ENCODE results near the gene FUT7. TPM values are rescaled to one million over a fixed set of nuclear protein-coding genes. Genes with fewer than 3 reads are reported as not detected.

FUT7 gene
- total RNA-seq, 4 donors from 2014 or later, result 0.20 TPM; not detected in 3

DNA sequence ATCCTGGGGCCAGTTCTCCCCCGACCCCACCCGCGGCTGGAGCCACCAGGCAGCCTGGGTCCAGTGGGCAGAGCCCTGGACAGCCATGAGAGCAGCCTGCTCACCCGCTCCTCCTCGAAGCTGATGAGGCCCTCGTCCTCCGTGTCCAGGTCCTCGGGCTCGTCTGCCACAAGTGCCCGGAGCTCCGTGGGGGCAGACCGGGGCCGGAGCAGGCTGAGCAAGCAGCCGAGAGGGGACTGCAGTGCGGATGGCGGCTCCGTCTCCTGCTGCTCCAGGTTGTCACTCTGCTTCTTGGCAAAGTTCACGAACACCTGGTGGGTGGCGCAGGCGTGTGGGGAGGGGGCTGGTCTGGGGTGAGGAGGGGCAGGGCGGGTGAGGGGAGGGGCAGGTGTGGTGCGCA, 23.6 kb downstream of the FUT7 start:
- Histone ChIP-seq H3K27ac (no peak overlapping the region), H3K27me3 (no peaks in the 10 kb centered on the region), H3K4me3 (no peak overlapping the region), H3K4me1 (peaks cover 0 to 19% (median 5%) of the 10 kb centered on the region in 3 donors), H3K36me3 (peaks cover 0 to 60% of the 10 kb centered on the region in 2 donors), H3K9me3 (no peaks in the 10 kb centered on the region)
- WGBS, 2 donors (ENCODE audit: low coverage in 1 of 2), result 80% methylated on average over 1 of the region's 22 CpGs; no CpG with 5 or more reads in 1 of the 2 donors
- ATAC-seq, result no peak
- TF ChIP-seq EP300 (IDR thresholded peaks at IDR 0.05) (no peak), POLR2A (IDR thresholded peaks at IDR 0.05) (no peak), POLR2AphosphoS5 (IDR thresholded peaks at IDR 0.05) (no peak)
- TF ChIP-seq, protein P1, sequence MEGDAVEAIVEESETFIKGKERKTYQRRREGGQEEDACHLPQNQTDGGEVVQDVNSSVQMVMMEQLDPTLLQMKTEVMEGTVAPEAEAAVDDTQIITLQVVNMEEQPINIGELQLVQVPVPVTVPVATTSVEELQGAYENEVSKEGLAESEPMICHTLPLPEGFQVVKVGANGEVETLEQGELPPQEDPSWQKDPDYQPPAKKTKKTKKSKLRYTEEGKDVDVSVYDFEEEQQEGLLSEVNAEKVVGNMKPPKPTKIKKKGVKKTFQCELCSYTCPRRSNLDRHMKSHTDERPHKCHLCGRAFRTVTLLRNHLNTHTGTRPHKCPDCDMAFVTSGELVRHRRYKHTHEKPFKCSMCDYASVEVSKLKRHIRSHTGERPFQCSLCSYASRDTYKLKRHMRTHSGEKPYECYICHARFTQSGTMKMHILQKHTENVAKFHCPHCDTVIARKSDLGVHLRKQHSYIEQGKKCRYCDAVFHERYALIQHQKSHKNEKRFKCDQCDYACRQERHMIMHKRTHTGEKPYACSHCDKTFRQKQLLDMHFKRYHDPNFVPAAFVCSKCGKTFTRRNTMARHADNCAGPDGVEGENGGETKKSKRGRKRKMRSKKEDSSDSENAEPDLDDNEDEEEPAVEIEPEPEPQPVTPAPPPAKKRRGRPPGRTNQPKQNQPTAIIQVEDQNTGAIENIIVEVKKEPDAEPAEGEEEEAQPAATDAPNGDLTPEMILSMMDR (IDR thresholded peaks at IDR 0.05), result no peak

DNA sequence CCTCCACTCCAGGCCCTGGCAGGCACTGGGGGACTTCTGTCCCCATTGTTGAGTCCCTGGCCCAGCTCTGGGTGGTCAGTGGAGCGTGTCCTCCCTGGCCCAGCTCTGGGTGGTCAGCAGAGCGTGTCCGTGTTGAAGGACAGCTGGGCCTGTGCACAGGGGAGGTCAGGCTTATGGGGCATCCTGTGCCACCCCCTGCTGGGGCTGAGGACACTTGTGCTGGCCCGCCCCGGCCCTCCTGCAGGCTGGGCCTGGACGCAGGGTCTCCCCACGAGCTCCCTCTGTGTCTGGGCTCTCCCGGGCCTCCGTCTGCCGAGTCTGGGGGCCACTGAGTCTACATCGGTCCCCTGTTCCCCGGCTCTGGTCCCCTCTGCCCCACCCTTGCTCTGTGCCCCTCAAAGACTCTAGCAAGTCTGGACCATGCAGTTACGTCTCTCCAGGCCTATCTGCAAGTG, 24.0 kb downstream of the FUT7 start:
- H3K27ac ChIP-seq, result no peak overlapping the region
- H3K4me1 ChIP-seq, result peaks cover 0 to 19% (median 5%) of the 10 kb centered on the region in 3 donors
- no peaks in the 10 kb centered on the region for H3K9me3 ChIP-seq
- H3K36me3 ChIP-seq, result peaks cover 0 to 55% of the 10 kb centered on the region in 2 donors
- H3K27me3 ChIP-seq, result no peaks in the 10 kb centered on the region
- no peak overlapping the region for H3K4me3 ChIP-seq
- ATAC-seq, result no peak
- WGBS, 2 donors (ENCODE audit: low coverage in 1 of 2), result 82 to 100% methylated on average over 1 to 3 of the region's 13 CpGs
- TF ChIP-seq POLR2A (IDR thresholded peaks at IDR 0.05), result no peak
- TF ChIP-seq POLR2AphosphoS5 (IDR thresholded peaks at IDR 0.05), result no peak
- TF ChIP-seq, protein P1 (IDR thresholded peaks at IDR 0.05), result no peak
- no peak for TF ChIP-seq EP300 (IDR thresholded peaks at IDR 0.05)

DNA sequence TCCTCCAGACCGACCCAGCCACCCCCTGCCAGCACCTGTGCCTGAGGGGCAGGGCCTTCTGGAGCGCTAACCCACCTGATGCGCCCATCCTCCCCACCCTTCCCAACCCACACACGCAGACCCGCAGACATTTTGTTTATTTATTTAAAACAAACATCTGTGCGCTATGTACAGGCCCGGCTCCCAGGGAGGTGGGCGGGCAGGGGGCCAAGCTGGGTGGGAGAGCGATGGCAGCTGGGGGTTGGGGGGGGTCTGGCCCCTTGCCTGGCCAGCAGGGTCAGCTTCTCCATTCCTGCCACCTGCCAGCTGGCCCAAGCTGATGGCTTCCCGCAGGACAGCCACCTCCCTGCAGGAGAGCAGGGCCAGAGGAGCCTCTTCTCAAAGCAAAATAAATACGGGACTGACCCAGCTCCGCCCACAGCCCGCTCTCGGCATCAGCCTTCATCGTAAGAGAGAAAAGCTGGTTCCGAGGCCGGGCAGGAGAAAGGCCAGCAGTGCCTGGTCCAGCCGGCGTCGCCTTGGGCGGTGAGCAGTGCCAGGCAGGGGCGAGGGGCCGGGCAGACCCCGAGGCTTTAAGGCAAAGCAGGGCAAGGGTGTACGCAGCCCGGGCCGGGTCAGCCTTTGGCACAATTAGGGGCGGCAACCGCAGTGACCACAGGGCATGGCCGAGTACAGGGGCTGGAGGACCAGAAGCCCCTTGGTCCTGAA, 24.6 kb downstream of the FUT7 start:
- no peak overlapping the region for H3K4me3 ChIP-seq
- peak; percentile 32 for ATAC-seq
- TF ChIP-seq POLR2A (IDR thresholded peaks at IDR 0.05), result no peak
- TF ChIP-seq, protein P1 (IDR thresholded peaks at IDR 0.05), result no peak
- TF ChIP-seq EP300 (IDR thresholded peaks at IDR 0.05), result no peak
- TF ChIP-seq POLR2AphosphoS5 (IDR thresholded peaks at IDR 0.05), result no peak
- peaks cover 0 to 49% of the 10 kb centered on the region in 2 donors for H3K36me3 ChIP-seq
- 29% methylated on average over 3 of the region's 30 CpGs; no CpG with 5 or more reads in 1 of the 2 donors for WGBS, 2 donors (ENCODE audit: low coverage in 1 of 2)
- no peaks in the 10 kb centered on the region for H3K9me3 ChIP-seq
- H3K27me3 ChIP-seq, result no peaks in the 10 kb centered on the region
- no peak overlapping the region for H3K27ac ChIP-seq
- peaks cover 0 to 19% (median 5%) of the 10 kb centered on the region in 3 donors for H3K4me1 ChIP-seq

DNA sequence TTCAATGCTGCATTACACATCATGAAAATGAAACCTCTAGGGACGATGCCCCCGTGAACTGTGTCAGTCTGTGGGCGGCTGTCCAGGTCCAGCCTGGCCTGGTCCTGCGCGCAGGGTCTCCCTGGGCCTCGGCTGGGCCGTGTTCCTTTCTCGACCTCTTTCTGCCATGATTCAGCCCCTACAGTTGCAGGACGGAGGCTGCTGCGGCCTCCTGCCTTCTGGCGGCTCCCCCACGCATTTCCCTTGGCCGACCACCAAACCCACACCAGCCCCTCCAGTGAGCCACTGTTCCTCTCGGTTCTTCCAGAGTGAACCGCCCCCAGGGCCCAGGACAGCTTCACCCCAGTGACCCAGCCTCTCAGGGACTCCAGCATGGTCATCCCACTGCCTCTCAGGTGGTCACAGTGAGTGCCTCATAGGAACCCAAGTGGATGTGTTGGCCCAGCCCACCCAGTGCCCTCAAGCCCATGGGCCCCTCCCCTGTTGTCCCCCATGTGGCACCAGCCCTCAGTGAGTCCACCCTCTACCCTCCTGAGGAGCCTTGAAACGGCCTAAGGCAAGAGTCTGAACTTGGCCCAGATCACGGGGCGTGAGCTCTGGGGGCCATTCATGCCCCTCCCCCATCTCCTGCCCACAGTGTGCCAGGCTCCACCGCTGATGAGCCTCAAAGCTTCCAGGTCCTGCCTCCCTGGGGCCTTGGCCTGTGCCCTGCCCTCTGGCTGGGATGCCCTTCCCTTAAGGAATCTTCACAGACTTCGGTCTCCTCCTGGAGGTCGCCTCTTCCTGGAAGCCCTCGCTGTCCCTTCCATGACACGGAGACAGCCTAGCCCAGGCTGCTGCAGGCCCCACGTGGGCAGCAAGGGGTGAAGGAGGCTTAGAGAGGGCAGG, 25.5 kb downstream of the FUT7 start:
- Histone ChIP-seq H3K27ac (no peak overlapping the region), H3K4me1 (peaks cover 0 to 19% (median 5%) of the 10 kb centered on the region in 3 donors), H3K4me3 (no peak overlapping the region), H3K27me3 (no peaks in the 10 kb centered on the region), H3K9me3 (no peaks in the 10 kb centered on the region), H3K36me3 (peaks cover 0 to 40% of the 10 kb centered on the region in 2 donors)
- ATAC-seq, result no peak
- no peak for TF ChIP-seq EP300 (IDR thresholded peaks at IDR 0.05)
- TF ChIP-seq POLR2AphosphoS5 (IDR thresholded peaks at IDR 0.05), result no peak
- no peak for TF ChIP-seq POLR2A (IDR thresholded peaks at IDR 0.05)
- TF ChIP-seq, protein P1 (IDR thresholded peaks at IDR 0.05), result no peak
- WGBS, 2 donors (ENCODE audit: low coverage in 1 of 2), result 60 to 72% methylated on average over 1 to 7 of the region's 24 CpGs
